ENCODE results near the gene GOT1. TPM values are rescaled to one million over a fixed set of nuclear protein-coding genes. Genes with fewer than 3 reads are reported as not detected.

Gene GOT1
- total RNA-seq, 1 experiment from 2014 or later = 59.8 TPM

DNA sequence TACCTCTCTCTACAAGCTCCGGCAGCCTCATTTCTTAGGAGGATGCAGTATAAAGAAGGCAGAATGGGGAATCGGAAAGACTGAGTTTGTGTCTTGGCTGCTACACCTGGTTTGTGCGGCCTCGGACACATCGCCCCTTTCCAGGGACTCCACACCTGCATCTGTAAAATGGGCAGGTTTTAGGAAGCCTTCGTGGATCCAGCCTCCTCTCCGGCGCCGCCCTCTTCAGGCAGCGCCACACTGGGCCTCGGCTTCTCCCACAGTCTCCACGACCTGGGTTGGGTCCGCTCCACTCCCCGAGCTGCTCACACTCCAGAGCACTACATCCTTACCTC, 341 bp downstream of the GOT1 start:
- no peak for DNase-seq
- H3K36me3 Mint-ChIP-seq (ENCODE audit: insufficient read depth, unreplicated experiment) = peaks cover 36% of the 10 kb centered on the region
- intact Hi-C loops (cut with micrococcal nuclease; ENCODE audit: unreplicated experiment) = loop anchor here (1.0 to 10.0 kb wide), 4 partner anchors 38 to 265 kb away; partner anchors contain the start of gene SLC25A28
- ChIA-PET CTCF (interaction anchor here (0.7 to 1.6 kb wide), 3 partner anchors 18 to 963 kb away, joined by 3 to 4 read pairs (median 3); partner anchors contain the start of gene ENTPD7), POLR2A (interaction anchor here (0.6 to 2.3 kb wide), 12 partner anchors 11 to 387 kb away, joined by 3 to 14 read pairs (median 4); partner anchors contain the start of genes ENTPD7 and SLC25A28)
- no peaks in the 10 kb centered on the region; the same call in none of the 2 replicates for H3K36me3 ChIP-seq (ENCODE audit: control insufficient read depth, insufficient read depth, low read length)
- no peaks in the 10 kb centered on the region; the same call in 1 of the 2 replicates for H3K4me1 ChIP-seq
- H3K9me3 Mint-ChIP-seq (ENCODE audit: unreplicated experiment) = no peaks in the 10 kb centered on the region
- H3K27me3 Mint-ChIP-seq (ENCODE audit: insufficient read depth, unreplicated experiment) = no peaks in the 10 kb centered on the region
- H3K4me3 Mint-ChIP-seq (ENCODE audit: unreplicated experiment) = peak overlapping the region; percentile 99
- H3K9me3 ChIP-seq = no peaks in the 10 kb centered on the region
- H3K4me1 Mint-ChIP-seq (ENCODE audit: low read depth, unreplicated experiment) = peaks cover 12% of the 10 kb centered on the region
- H3K27ac Mint-ChIP-seq (ENCODE audit: unreplicated experiment) = peak overlapping the region; percentile 97
- BruUV-seq (replicated peaks) = no TSS peak
- TF ChIP-seq CTCF (IDR thresholded peaks at IDR 0.05; ENCODE audit: insufficient read depth in 1 of 2, low read depth in 1 of 2, low read length in 1 of 2, severe bottlenecking in 1 of 2, unreplicated experiment in 1 of 2) = no peak
- H3K27me3 ChIP-seq (replicated peaks; ENCODE audit: control insufficient read depth, insufficient read depth, low read length) = no peaks in the 10 kb centered on the region
- peak overlapping the region; percentile 97 for H3K4me3 ChIP-seq (ENCODE audit: low read depth, low read length)

DNA sequence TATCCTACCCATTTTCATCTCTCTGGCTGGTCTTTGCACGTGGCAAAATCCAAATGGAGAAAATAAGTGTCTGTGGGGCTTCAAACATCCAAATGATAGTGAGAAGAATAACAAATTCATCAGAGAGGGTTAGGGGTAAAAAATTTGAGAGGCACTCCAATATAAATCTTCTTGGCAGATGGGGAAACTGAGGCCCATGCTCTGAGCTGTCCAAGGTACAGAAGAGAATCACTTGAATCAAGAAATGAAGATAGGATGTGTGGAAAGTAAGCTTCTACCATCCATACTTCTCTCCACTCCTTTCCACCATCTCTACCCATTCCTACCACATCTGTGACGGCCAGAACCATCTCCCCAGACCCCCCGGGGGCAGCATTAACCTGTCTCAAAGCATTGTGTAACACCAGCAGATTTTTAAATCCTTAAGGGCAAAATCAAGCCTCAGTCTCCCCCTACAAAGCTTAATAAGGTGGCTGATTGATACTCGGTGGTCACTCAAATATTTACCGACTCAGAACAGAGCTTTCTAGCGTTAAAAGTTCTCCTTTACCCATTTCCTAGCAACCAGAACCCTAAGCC, 818 bp downstream of the GOT1 start:
- ChIA-PET CTCF (interaction anchor here (1.6 kb wide), 1 partner anchor 18 kb away, joined by 4 read pairs; no protein-coding TSS in a partner anchor), POLR2A (interaction anchor here (0.6 to 2.3 kb wide), 3 partner anchors 108 to 191 kb away, joined by 3 to 14 read pairs (median 9); partner anchors contain the start of gene SLC25A28)
- Mint-ChIP-seq H3K9me3 (ENCODE audit: unreplicated experiment) (no peaks in the 10 kb centered on the region), H3K27ac (ENCODE audit: unreplicated experiment) (peak overlapping the region; percentile 97), H3K36me3 (ENCODE audit: insufficient read depth, unreplicated experiment) (peaks cover 41% of the 10 kb centered on the region), H3K27me3 (ENCODE audit: insufficient read depth, unreplicated experiment) (no peaks in the 10 kb centered on the region), H3K4me1 (ENCODE audit: low read depth, unreplicated experiment) (peaks cover 12% of the 10 kb centered on the region), H3K4me3 (ENCODE audit: unreplicated experiment) (peak overlapping the region; percentile 99)
- TF ChIP-seq CTCF (IDR thresholded peaks at IDR 0.05; ENCODE audit: insufficient read depth in 1 of 2, low read depth in 1 of 2, low read length in 1 of 2, severe bottlenecking in 1 of 2, unreplicated experiment in 1 of 2) = no peak
- no peaks in the 10 kb centered on the region; the same call in none of the 2 replicates for H3K36me3 ChIP-seq (ENCODE audit: control insufficient read depth, insufficient read depth, low read length)
- BruUV-seq (replicated peaks) = TSS peak; percentile 45
- H3K4me1 ChIP-seq = no peaks in the 10 kb centered on the region; the same call in 1 of the 2 replicates
- DNase-seq = no peak
- no peaks in the 10 kb centered on the region for H3K9me3 ChIP-seq
- intact Hi-C loops (cut with micrococcal nuclease; ENCODE audit: unreplicated experiment) = loop anchor here (1.0 to 10.0 kb wide), 4 partner anchors 37 to 265 kb away; partner anchors contain the start of gene SLC25A28
- H3K4me3 ChIP-seq (ENCODE audit: low read depth, low read length) = peak overlapping the region; percentile 97
- no peaks in the 10 kb centered on the region for H3K27me3 ChIP-seq (replicated peaks; ENCODE audit: control insufficient read depth, insufficient read depth, low read length)

- no peaks in the 10 kb centered on the region; the same call in 1 of the 2 replicates for H3K36me3 ChIP-seq (ENCODE audit: control insufficient read depth, insufficient read depth, low read length)
- Mint-ChIP-seq H3K9me3 (ENCODE audit: unreplicated experiment) (no peaks in the 10 kb centered on the region), H3K4me1 (ENCODE audit: low read depth, unreplicated experiment) (peaks cover 13% of the 10 kb centered on the region), H3K27me3 (ENCODE audit: insufficient read depth, unreplicated experiment) (no peaks in the 10 kb centered on the region), H3K4me3 (ENCODE audit: unreplicated experiment) (no peak overlapping the region), H3K27ac (ENCODE audit: unreplicated experiment) (no peak overlapping the region), H3K36me3 (ENCODE audit: insufficient read depth, unreplicated experiment) (peaks cover 49% of the 10 kb centered on the region)
- no peaks in the 10 kb centered on the region for H3K9me3 ChIP-seq
- POLR2A ChIA-PET = no interaction called here
- no peaks in the 10 kb centered on the region for H3K27me3 ChIP-seq (replicated peaks; ENCODE audit: control insufficient read depth, insufficient read depth, low read length)
- no peaks in the 10 kb centered on the region; the same call in 1 of the 2 replicates for H3K4me1 ChIP-seq
- intact Hi-C loops (cut with micrococcal nuclease; ENCODE audit: unreplicated experiment) = no loop called here
- CTCF ChIA-PET = no interaction called here
- no peak for DNase-seq
- no peak for TF ChIP-seq CTCF (IDR thresholded peaks at IDR 0.05; ENCODE audit: insufficient read depth in 1 of 2, low read depth in 1 of 2, low read length in 1 of 2, severe bottlenecking in 1 of 2, unreplicated experiment in 1 of 2)
- BruUV-seq (replicated peaks) = no TSS peak
- no peak overlapping the region for H3K4me3 ChIP-seq (ENCODE audit: low read depth, low read length)
Observed at GRCh38 chr10:99427566-99428190, 2.7 kb downstream of the GOT1 start.

All from Caco-2 (cell line).